Osteoblast (primary cell): ENCODE data around the gene KIF21B. TPM values are rescaled to one million over a fixed set of nuclear protein-coding genes. Genes with fewer than 3 reads are reported as not detected.
A peak's percentile ranks its signal among the peaks of the same experiment; 100 is the strongest.

Experiments used
- DNase-seq: peaks from one replicate; pipeline ENCODE4 v3.0.0; 2011; ENCODE audit warnings: low spot score, mixed read lengths; ENCODE audit not compliant: insufficient read length; ENCODE audit errors: missing footprints
- H2AFZ ChIP-seq: 2 replicates; pipeline ENCODE4 v1.6.0; 2011; ENCODE audit warnings: mild to moderate bottlenecking, low read length
- H3K27ac ChIP-seq: 2 replicates; pipeline ENCODE4 v1.5.1; 2011; ENCODE audit warnings: mild to moderate bottlenecking, low read depth, low read length, moderate library complexity
- H3K27me3 ChIP-seq: 2 replicates; pipeline ENCODE4 v1.6.0; 2012; ENCODE audit warnings: mild to moderate bottlenecking, control low read depth, inconsistent platforms, low read length, moderate library complexity; ENCODE audit not compliant: insufficient read depth
- H3K36me3 ChIP-seq: 2 replicates; pipeline ENCODE4 v1.5.1; 2011; ENCODE audit warnings: mild to moderate bottlenecking, low read length, control low read depth, moderate library complexity; ENCODE audit not compliant: insufficient read depth
- H3K4me1 ChIP-seq: 2 replicates; pipeline ENCODE4 v1.5.1; 2011; ENCODE audit warnings: mild to moderate bottlenecking, low read length, control low read depth, moderate library complexity; ENCODE audit not compliant: insufficient read depth
- H3K4me2 ChIP-seq: 2 replicates; pipeline ENCODE4 v1.6.0; 2011; ENCODE audit warnings: mild to moderate bottlenecking, low read length; ENCODE audit not compliant: insufficient read depth
- H3K4me3 ChIP-seq: fragments of 200-600 bp; sonication (generic); 3 replicates; pipeline ENCODE4 v1.5.1; 2012; ENCODE audit warnings: mild to moderate bottlenecking, low read length, inconsistent platforms; ENCODE audit not compliant: insufficient read depth
- H3K79me2 ChIP-seq: 2 replicates; pipeline ENCODE4 v1.6.0; 2012; ENCODE audit warnings: mild to moderate bottlenecking, low read length, control low read depth, inconsistent platforms; ENCODE audit not compliant: insufficient read depth
- H3K9me3 ChIP-seq: 2 replicates; pipeline ENCODE4 v1.5.1; 2011; ENCODE audit warnings: low read depth, low read length, control low read depth
- H4K20me1 ChIP-seq: 2 replicates; pipeline ENCODE4 v1.6.0; 2012; ENCODE audit warnings: mild to moderate bottlenecking, low read length, control low read depth; ENCODE audit not compliant: insufficient read depth
- total RNA-seq: library from RNA; depleted of rRNA; stranded (reverse); fragments of >200 nt; gene quantifications from 2 replicates; pipeline ENCODE4 v1.2.3, GENCODE V29; 2012
- TF ChIP-seq, protein P1 (sequence below): IDR thresholded peaks from 2 replicates; pipeline ENCODE4 v1.5.1; 2011; ENCODE audit warnings: mild to moderate bottlenecking, low read depth, low read length, moderate library complexity; ENCODE audit errors: extremely low read depth

Gene KIF21B
- total RNA-seq, 1 donor, result under 0.01 TPM

GRCh38 chr1:201068976-201069375 is 45.5 kb upstream of the KIF21B start:
- H3K27me3 ChIP-seq, result peaks cover 27% of the 10 kb centered on the region
- H3K4me3 ChIP-seq, result no peak overlapping the region
- no peaks in the 10 kb centered on the region for H3K9me3 ChIP-seq
- H2AFZ ChIP-seq, result no peak overlapping the region
- peak; percentile 73 for DNase-seq
- H3K27ac ChIP-seq, result no peak overlapping the region
- no peaks in the 10 kb centered on the region for H4K20me1 ChIP-seq
- no peaks in the 10 kb centered on the region for H3K79me2 ChIP-seq
- TF ChIP-seq, protein P1, sequence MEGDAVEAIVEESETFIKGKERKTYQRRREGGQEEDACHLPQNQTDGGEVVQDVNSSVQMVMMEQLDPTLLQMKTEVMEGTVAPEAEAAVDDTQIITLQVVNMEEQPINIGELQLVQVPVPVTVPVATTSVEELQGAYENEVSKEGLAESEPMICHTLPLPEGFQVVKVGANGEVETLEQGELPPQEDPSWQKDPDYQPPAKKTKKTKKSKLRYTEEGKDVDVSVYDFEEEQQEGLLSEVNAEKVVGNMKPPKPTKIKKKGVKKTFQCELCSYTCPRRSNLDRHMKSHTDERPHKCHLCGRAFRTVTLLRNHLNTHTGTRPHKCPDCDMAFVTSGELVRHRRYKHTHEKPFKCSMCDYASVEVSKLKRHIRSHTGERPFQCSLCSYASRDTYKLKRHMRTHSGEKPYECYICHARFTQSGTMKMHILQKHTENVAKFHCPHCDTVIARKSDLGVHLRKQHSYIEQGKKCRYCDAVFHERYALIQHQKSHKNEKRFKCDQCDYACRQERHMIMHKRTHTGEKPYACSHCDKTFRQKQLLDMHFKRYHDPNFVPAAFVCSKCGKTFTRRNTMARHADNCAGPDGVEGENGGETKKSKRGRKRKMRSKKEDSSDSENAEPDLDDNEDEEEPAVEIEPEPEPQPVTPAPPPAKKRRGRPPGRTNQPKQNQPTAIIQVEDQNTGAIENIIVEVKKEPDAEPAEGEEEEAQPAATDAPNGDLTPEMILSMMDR, result no peak
- H3K4me2 ChIP-seq, result no peak overlapping the region
- H3K36me3 ChIP-seq, result no peaks in the 10 kb centered on the region
- no peaks in the 10 kb centered on the region for H3K4me1 ChIP-seq

GRCh38 chr1:201066986-201067385 is 43.5 kb upstream of the KIF21B start:
- no peaks in the 10 kb centered on the region for H4K20me1 ChIP-seq
- H3K79me2 ChIP-seq, result no peaks in the 10 kb centered on the region
- TF ChIP-seq, protein P1, result no peak
- no peaks in the 10 kb centered on the region for H3K36me3 ChIP-seq
- H3K9me3 ChIP-seq, result no peaks in the 10 kb centered on the region
- H3K4me1 ChIP-seq, result no peaks in the 10 kb centered on the region
- H3K4me3 ChIP-seq, result no peak overlapping the region
- DNase-seq, result peak; percentile 62
- H3K4me2 ChIP-seq, result no peak overlapping the region
- H3K27me3 ChIP-seq, result peaks cover 27% of the 10 kb centered on the region
- no peak overlapping the region for H3K27ac ChIP-seq
- H2AFZ ChIP-seq, result no peak overlapping the region

DNA sequence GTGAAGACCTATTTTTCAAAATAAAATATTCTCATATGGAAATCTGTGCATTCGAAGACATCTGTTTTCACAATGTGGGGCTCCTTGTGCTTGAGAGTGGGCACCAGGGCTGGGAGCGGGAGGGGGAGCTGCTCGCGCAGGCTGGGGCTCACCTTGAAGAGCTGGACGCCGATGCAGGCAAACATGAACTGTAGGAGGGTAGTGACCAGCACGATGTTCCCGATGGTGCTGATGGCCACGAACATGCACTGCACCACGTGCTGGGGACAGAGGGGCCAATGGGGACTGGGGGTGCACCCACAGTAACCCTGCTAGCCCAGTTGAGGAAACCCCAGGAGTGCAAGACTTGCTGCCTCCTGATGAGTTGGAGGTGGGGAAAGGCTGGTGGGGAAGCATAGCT is 42.2 kb upstream of the KIF21B start:
- Histone ChIP-seq H3K79me2 (no peaks in the 10 kb centered on the region), H3K27me3 (peaks cover 18% of the 10 kb centered on the region), H3K4me1 (no peaks in the 10 kb centered on the region), H3K27ac (no peak overlapping the region), H4K20me1 (no peaks in the 10 kb centered on the region), H3K9me3 (no peaks in the 10 kb centered on the region), H2AFZ (no peak overlapping the region), H3K4me3 (no peak overlapping the region), H3K36me3 (no peaks in the 10 kb centered on the region), H3K4me2 (no peak overlapping the region)
- peak; percentile 72 for DNase-seq
- TF ChIP-seq, protein P1, result no peak

- H3K4me2 ChIP-seq, result no peak overlapping the region
Measured at GRCh38 chr1:201064806-201065205, 41.3 kb upstream of the KIF21B start.

More at GRCh38 chr1:201064806-201065205, 41.3 kb upstream of the KIF21B start:
- peak; percentile 75 for DNase-seq
- Histone ChIP-seq H3K27ac (no peak overlapping the region), H3K4me1 (no peaks in the 10 kb centered on the region), H2AFZ (no peak overlapping the region), H3K36me3 (no peaks in the 10 kb centered on the region), H3K27me3 (peaks cover 18% of the 10 kb centered on the region), H4K20me1 (no peaks in the 10 kb centered on the region), H3K9me3 (no peaks in the 10 kb centered on the region), H3K4me3 (no peak overlapping the region), H3K79me2 (no peaks in the 10 kb centered on the region)
- TF ChIP-seq, protein P1, result no peak
